Measurements from ENCODE around the gene TBC1D12.

Gene TBC1D12

GRCh38 chr10:94407668-94408067 lies 5.3 kb downstream of the TBC1D12 start:
- no peak for DNase-seq (ENCODE audit: low read depth)

- no peak for DNase-seq (ENCODE audit: low read depth)
These were observed 6.8 kb downstream of the TBC1D12 start for GRCh38 chr10:94409021-94409657.

GRCh38 chr10:94411304-94411703 lies 9.0 kb downstream of the TBC1D12 start:
- DNase-seq (ENCODE audit: low read depth): no peak

GRCh38 chr10:94412449-94412848 lies 10.1 kb downstream of the TBC1D12 start:
- peak; percentile 1 for DNase-seq (ENCODE audit: low read depth)

- no peak for DNase-seq (ENCODE audit: low read depth)
These were observed 11.0 kb downstream of the TBC1D12 start for GRCh38 chr10:94413361-94413760.

- DNase-seq (ENCODE audit: low read depth): no peak
These were observed 14.6 kb downstream of the TBC1D12 start for GRCh38 chr10:94416896-94417295.

GRCh38 chr10:94417321-94417720 lies 15.0 kb downstream of the TBC1D12 start:
- no peak for DNase-seq (ENCODE audit: low read depth)

- no peak for DNase-seq (ENCODE audit: low read depth)
These were observed 18.2 kb downstream of the TBC1D12 start for GRCh38 chr10:94420516-94420915.

GRCh38 chr10:94420998-94421528 lies 18.7 kb downstream of the TBC1D12 start:
- no peak for DNase-seq (ENCODE audit: low read depth)

GRCh38 chr10:94423627-94424026 lies 21.3 kb downstream of the TBC1D12 start:
- no peak for DNase-seq (ENCODE audit: low read depth)

- no peak for DNase-seq (ENCODE audit: low read depth)
These were observed 22.5 kb downstream of the TBC1D12 start for GRCh38 chr10:94424714-94425337.

GRCh38 chr10:94425942-94426341 lies 23.6 kb downstream of the TBC1D12 start:
- DNase-seq (ENCODE audit: low read depth): no peak

- no peak for DNase-seq (ENCODE audit: low read depth)
These were observed 24.8 kb downstream of the TBC1D12 start for GRCh38 chr10:94427166-94427565.

GRCh38 chr10:94428766-94429707 lies 26.7 kb downstream of the TBC1D12 start:
- peak; percentile 21 for DNase-seq (ENCODE audit: low read depth)

- no peak for DNase-seq (ENCODE audit: low read depth)
These were observed 28.4 kb downstream of the TBC1D12 start for GRCh38 chr10:94430701-94431100.

GRCh38 chr10:94432443-94432842 lies 30.1 kb downstream of the TBC1D12 start:
- no peak for DNase-seq (ENCODE audit: low read depth)

- DNase-seq (ENCODE audit: low read depth): peak; percentile 2
These were observed 37.0 kb downstream of the TBC1D12 start for GRCh38 chr10:94439275-94439861.

- DNase-seq (ENCODE audit: low read depth): no peak
These were observed 37.8 kb downstream of the TBC1D12 start for GRCh38 chr10:94440096-94440495.

- DNase-seq (ENCODE audit: low read depth): no peak
These were observed 40.7 kb downstream of the TBC1D12 start for GRCh38 chr10:94443047-94443446.

GRCh38 chr10:94443549-94443948 lies 41.2 kb downstream of the TBC1D12 start:
- DNase-seq (ENCODE audit: low read depth): no peak

GRCh38 chr10:94450782-94451181 lies 48.4 kb downstream of the TBC1D12 start:
- no peak for DNase-seq (ENCODE audit: low read depth)

- no peak for DNase-seq (ENCODE audit: low read depth)
These were observed 49.7 kb downstream of the TBC1D12 start for GRCh38 chr10:94451883-94452519.
